HG02885 (cell line): ENCODE results near the gene ITGAL.
"Not testable (repeated sequence)": the region's sequence is repeated elsewhere in the genome, so short reads cannot be mapped to it uniquely, and the experiment has no call there.

Source experiments
- ATAC-seq: cut with Tn5 transposase; IDR thresholded peaks from one replicate; pipeline ENCODE4 v1.9.1; 2021; ENCODE audit warnings: mild to moderate bottlenecking; ENCODE audit not compliant: unreplicated experiment, poor library complexity

ITGAL gene

DNA sequence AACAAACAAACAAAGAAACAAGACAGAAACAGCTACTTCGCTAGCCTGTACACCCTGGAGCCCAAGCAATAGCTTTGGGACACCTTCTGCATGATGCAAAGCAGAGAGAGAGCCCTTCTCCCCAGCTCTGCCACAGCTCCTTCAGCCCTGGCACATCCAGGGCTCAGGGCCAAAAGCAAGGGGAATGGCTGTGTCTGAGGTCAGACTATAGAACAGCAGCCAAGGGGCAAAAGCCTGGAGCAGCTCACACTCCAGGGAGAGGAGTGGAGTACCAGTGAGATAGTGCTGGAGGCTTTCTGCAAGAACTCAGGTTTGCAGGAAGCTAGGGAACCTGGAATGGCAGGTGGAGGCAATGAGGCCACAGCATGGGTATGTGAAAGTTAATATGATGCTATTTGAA is 15.3 kb upstream of the ITGAL start:
- ATAC-seq, result no peak

DNA sequence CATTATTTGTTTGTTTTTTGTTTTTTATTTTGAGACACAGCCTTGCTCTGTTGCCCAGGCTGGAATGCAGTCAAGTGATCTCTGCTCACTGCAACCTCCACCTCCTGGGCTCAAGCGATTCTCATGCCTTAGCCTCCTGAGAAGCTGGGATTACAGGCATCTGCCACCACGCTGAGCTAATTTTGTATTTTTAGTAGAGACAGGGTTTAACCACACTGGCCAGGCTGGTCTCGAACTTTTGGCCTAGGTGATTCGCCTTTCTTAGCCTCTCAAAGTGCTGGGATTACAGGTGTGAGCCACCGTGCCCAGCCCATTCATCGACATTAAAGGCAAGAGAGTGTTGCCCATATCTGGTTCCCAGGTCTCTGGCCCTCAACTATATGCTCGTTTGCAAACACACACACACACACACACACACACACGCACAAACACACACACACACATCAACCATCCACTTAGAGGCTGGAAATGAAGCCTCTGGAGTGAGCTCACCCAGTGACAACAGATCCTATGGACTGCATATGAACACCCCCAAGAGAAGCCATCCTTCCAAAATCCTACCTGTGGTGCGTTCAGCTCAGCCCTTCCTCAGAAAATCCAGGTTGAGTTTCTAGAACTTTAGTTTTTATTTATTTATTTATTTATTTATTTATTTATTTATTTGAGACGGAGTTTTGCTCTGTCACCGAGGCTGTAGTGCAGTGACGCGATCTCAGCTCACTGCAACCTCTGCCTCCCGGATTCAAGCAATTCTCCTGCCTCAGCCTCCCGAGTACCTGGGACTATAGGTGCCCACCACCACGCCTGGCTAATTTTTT is 14.6 kb upstream of the ITGAL start:
- ATAC-seq, result no peak

DNA sequence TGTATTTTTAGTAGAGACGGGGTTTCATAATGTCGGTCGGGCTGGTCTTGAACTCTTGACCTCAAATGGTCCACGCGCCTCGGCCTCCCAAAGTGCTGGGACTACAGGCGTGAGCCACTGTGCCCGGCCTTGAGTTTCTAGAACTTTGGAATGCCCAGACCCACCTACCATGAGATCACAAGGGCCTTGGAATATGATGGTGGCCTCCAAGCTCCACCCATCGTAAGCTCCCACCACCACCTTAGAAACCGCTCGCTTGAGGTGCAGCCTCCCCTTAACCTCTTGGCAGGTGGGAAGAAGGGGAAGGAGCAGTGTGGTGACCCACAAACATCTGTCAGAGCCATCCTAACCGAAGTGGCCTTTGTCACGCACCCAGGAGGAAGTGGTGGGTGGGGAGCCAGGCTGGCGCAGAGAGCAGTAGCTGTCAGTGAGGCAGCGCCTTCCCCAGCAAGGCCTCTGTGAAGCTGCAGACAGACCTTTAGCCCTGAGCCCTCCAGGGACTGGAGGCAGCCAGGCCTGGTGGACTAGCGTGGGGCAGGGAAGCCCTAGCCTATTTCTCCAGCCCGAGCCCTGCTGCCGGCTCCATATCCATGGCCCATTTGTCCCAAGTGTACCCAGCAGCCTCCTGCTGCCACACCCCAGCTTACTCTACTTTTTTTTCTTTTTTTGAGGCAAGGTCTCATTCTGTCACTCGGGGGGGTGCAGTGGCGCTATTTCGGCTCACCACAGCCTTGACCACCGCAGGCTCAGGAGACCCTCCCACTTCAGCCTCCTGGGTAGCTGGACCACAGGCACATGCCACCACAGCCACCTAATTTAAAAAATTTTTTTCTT is 13.8 kb upstream of the ITGAL start:
- peak; percentile 82 for ATAC-seq

DNA sequence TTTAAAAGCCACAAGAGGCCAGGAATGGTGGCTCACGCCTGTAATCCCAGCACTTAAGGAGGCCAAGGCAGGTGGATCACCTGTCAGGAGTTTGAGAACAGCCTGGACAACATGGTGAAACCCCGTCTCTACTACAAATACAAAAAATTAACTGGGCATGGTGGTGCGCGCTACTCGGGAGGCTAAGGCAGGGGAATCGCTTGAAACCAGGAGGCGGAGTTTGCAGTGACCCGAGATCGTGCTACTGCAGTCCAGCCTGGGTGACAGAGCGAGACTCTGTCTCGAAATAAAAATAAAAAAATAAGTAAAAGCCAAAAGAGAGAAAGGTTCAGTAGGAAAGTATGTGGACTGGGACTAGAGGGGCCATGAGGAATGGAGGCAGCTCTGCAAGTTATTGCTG is 13.1 kb upstream of the ITGAL start:
- no peak for ATAC-seq

DNA sequence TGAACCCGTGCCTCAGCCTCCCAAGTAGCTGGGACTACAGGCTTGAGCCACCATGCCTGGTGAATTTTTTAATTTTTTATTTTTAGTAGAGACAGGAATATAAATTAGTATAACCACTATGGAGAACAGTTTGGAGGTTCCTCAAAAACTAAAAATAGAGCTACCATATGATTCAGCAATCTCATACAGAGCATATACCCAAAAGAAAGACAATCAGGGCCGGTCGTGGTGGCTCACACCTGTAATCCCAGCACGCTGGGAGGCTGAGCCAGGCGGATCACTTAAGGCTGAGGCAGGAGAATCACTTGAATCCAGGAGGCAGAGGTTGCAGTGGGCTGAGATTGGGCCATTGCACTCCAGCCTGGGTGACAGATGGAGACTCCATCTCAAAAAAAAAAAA is 11.1 kb upstream of the ITGAL start:
- not testable (repeated sequence) for ATAC-seq

DNA sequence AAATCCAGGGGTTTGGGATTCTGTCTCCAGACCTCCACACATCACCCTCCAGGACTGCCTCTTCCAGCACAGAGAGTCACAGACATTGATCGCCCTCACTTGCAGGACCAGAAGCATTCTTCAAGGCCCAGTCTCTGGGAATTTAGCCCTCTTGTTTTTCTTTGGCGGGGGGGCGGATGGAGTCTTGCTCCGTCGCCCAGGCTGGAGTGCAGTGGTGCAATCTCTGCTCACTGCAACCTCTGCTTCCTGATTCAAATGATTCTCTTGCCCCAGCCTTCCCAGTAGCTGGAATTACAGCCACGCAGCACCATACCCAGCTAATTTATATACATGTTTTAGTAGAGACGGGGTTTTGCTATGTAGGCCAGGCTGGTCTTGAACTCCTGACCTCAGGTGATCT is 8.5 kb upstream of the ITGAL start:
- no peak for ATAC-seq

DNA sequence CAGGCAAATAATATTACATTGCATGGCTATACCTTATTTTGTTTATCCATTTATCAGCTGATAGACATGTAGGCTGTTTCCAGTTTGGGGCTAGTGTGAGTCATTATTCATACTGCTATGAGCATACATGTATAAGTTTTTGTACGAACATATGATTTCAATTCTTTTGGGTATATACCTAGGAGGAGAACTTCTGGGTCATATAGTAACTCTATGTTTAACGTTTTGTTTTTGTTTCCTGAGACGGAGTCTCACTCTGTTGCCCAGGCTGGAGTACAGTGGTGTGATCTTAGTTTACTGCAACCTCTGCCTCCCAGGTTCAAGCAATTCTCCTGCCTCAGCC is 2.4 kb upstream of the ITGAL start:
- no peak for ATAC-seq

DNA sequence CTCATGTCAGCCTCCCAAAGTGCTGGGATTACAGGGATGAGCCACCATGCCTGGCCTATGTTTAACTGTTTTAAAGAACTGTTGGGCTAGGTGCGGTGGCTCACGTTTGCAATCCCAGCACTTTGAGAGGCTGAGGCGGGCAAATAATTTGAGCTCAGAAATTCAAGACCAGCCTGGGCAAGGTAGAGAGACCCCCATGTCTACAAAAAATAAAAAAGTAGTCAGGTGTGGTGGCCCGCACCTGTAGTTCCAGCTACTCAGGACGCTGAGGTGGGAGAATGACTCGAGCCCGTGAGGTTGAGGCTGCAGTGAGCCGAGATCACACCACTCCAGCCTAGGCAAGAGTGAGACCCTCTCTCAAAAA is 1.9 kb upstream of the ITGAL start:
- ATAC-seq, result no peak

DNA sequence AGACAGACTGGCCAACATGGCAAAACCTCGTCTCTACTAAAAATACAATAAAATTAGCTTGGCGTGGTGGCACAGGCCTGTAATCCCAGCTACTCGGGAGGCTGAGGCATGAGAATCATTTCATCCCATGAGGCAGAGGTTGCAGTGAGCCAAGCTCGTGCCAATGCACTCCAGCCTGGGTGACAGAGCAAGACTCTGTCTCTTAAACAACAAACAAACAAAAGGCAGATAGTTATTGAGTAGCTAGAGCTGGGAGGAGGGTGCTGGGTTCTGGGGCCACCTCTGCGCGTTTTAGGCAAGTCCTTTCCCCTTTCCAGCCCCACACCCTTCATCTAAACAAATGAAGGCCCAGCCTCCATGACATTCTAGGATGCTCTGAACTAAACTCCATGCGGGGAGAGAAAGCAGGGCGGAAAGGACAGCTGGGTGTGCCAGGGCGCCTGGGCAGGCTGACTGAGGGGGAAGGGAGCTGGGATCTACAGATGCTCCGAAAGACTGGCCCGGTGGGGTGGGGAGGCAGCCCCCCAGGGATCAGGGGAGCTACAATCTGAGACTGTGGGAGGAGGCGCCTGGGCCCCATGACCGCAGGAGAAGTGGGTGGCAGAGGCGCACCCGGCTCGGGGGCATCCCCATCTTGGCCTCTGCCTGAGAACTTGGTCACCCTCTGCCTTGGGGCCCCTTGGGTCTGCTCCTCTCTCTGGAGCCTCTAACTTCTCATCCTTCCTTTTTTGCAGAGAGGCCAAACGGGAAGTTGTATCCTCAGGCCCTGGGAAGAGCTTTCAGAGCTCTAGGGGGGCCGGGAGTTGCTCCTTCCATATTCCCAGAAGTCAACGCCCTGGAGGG is 910 bp downstream of the ITGAL start:
- peak; percentile 33 for ATAC-seq

DNA sequence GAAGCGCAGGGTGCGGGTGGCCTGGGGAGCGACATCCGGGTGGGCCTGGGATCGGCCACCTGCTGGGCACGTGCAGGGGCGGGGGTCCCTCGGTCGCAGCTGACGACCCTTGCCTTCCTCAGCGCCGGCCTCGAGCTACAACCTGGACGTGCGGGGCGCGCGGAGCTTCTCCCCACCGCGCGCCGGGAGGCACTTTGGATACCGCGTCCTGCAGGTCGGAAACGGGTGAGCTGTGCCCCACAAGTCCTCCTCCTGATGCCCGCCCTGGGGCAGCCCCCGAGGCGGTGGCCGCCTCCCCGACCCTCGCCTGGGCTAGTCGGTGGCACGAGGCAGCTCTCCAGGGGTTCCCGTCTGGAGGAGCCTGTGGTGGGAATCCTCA is 1.5 kb downstream of the ITGAL start:
- no peak for ATAC-seq

DNA sequence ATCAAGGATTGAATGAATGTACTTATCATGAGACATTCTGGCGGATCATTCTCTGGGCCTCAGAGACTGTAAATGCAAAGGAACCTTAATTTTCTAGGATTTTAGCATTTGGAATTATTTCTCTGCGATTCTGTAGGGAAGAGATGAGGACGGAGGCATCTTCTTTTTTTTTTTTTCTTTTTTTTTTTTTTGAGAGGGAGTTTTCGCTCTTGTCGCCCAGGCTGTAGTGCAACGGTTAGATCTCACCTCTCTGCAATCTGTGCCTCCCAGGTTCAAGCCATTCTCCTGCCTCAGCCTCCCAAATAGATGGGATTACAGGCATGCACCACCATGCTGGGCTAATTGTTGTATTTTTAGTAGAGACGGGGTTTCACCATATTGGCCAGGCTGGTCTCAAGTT is 2.1 kb downstream of the ITGAL start:
- no peak for ATAC-seq

DNA sequence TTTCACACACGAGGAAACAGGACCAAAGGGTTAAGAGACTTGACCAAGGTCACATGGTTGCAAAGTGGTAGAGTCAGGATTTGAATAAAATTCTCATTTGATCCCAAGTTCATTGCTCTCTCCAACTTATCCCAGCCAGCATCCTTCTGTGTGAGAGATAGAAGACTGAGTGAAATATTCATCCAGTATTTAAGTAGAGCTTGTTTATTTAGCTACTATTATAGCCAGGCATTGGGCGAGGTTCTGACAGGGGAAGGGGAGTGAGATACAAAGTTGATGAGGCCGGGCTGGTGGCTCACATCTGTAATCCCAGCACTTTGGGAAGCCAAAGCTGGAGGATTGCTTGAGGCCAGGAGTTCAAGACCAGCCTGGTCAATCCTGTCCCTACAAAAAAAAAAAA is 4.4 kb downstream of the ITGAL start:
- ATAC-seq, result no peak

DNA sequence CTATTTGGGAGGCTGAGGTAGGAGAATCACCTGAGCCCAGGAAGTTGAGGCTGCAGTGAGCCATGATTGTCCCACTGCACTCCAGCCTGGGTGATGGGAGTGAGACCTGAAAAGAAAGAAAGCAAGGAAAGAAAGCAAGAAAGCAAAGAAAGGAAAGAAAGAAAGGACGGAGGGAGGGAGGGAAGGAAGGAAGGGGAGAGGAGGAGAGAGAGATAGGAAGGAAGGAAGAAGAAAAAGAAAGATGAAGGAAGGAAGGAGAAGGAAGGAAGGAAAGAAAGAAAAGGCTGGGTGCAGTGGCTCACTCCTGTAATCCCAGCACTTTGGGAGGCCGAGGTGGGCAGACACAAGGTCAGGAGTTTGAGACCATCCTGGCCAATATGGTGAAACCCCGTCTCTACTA is 5.2 kb downstream of the ITGAL start:
- not testable (repeated sequence) for ATAC-seq

DNA sequence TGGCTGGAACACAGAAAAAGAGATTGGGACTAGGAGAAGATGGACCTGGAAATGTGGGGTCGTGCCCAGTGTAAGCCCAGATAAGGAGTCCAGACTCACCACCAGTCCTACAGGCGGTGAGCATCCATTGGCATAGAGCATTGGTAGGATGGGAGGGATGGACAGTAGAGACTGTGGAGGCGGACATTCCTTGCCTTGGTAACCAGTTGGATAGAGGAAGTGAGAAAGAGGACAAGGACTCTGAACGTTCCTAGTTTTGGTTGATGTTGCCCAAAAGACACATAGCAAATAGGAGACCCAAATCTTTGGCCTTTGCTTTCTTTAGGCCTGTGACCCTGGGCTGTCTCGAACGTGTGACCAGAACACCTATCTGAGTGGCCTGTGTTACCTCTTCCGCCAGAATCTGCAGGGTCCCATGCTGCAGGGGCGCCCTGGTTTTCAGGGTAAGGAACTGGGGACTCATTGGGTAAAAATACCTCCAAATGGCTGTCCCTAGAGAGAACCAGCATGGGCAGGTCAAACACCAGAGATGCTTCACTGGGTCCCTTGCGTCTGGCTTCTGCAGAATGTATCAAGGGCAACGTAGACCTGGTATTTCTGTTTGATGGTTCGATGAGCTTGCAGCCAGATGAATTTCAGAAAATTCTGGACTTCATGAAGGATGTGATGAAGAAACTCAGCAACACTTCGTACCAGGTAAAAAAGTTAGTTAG is 6.4 kb downstream of the ITGAL start:
- ATAC-seq, result no peak

DNA sequence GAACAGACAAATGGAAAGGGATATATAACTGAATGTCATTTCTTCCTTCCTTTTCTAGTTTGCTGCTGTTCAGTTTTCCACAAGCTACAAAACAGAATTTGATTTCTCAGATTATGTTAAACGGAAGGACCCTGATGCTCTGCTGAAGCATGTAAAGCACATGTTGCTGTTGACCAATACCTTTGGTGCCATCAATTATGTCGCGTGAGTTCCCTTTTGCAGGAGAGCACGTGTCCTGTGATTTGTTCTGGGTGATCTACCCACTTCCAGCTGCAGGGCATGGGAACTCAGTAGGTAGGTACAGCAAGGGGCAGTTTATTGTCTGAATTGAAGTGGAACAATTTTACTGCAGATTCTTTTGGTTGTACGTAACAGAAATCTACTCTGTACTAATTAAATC is 8.8 kb downstream of the ITGAL start:
- no peak for ATAC-seq

DNA sequence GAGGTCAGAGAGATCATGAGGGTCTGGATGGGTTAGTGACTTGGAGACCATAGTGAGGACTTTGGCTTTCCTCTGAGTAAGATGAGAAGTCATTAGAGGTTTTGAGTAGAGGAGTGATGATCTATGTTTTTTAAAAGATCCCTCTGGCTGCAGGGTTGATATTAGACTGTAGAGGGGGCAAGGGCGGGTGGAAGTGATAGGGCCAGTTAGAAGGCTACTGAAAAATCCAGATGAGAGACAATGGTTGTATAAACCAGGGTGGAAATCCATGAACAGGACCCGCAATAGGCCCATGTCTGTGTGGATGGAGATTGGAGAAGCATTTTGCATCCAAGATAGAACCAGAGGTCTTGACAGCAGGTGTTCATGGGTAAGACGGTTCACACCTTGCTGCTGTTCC is 9.8 kb downstream of the ITGAL start:
- no peak for ATAC-seq

DNA sequence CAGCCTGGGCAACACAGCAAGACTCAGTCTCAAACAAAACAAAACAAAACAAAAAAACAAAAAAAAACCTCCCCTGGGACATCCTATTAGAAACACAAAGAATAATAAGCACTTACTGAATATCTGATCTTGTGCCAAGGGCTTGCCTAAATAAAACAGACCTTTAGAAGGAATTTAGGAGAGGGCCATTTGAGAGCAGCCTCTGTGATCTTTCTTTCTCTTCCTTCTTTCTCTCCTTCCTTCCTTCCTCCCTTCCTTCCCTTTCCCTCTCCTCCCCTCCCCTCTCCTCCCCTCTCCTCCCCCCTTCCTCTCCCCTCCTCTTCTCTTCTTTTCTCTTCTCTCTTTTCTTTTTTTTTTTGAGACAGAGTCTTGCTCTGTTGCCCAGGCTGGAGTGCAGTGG is 12.3 kb downstream of the ITGAL start:
- no peak for ATAC-seq

DNA sequence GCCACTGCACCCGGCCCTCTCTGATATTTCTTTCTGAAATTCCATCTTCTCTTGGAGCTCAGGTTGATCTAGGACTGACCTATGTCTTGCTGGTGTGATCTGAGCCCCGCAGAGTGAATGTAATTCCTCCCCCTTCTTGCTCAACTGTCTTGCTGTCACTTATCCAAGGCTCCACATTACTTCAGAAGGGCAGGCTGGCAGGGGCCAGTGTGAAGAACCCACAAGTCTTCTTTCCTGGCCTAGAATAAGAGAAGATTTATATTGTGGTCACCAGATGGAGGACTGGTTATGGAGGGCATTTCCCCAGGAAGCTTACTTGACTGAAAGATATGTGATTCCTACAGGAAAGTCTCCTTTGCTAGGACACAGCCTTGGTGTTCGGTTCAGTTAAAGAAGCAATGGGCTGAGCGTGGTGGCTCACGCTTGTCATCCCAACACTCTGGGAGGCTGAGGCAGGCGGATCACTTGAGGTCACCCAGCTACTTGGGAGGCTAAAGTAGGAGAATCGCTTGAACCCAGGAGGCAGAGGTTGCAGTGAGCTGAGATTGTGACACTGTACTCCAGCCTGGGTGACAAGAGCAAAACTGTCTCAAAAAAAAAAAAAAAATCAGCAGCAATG is 13.4 kb downstream of the ITGAL start:
- no peak for ATAC-seq

DNA sequence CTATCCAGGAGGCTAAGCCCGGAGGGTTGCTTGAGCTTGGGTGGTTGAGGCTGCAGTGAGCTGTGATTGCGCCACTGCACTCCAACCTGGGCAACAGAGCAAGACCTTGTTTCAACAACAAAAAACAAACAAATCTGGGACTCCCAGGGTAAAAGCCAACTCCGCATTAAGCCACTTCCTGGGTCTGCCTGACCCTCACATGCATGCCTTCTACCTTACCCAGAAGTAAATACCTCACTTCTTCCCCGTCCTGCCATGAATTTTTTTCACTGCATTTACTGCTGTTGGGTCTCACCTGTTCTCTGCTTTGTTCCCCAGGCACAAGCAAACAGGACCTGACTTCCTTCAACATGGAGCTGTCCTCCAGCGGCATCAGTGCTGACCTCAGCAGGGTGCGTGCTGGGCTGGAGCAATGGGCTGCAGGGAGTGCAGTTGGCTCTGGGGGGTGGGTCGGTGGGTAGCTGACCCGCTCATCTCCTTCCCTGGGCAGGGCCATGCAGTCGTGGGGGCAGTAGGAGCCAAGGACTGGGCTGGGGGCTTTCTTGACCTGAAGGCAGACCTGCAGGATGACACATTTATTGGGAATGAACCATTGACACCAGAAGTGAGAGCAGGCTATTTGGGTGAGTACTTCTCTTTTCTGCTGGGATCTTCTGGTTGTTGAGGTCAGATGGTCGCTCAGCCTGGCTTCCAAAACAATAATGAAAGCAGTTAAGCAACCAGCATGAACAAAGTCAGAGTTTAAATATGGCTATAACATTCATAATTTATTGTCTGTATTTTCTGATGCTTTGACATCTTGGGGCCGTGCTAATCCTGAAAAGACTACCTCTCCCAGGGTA is 16.4 kb downstream of the ITGAL start:
- ATAC-seq, result no peak
